HG03095 (cell line): ENCODE measurements around the gene RPP25L.

ENCODE experiments used
- ATAC-seq: cut with Tn5 transposase; IDR thresholded peaks from one replicate; pipeline ENCODE4 v1.9.1; 2021; ENCODE audit warnings: moderate library complexity; ENCODE audit not compliant: unreplicated experiment

Gene RPP25L

DNA sequence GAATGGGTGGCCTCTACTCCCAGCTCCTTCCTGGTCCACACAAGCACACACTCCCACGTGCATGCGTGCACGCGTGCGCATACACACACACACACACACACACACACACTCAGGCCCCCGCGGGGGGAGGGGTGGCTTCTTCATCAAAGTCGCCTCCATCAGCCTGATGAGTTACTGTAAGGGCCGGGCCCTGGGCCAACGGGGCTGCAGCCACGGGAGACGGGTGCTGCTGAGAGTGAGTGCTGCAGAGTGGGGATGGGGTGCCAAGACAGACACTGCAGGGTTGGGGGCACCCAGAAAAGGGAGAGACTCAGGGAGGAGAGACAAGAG, 40.5 kb downstream of the RPP25L start:
- no peak for ATAC-seq

DNA sequence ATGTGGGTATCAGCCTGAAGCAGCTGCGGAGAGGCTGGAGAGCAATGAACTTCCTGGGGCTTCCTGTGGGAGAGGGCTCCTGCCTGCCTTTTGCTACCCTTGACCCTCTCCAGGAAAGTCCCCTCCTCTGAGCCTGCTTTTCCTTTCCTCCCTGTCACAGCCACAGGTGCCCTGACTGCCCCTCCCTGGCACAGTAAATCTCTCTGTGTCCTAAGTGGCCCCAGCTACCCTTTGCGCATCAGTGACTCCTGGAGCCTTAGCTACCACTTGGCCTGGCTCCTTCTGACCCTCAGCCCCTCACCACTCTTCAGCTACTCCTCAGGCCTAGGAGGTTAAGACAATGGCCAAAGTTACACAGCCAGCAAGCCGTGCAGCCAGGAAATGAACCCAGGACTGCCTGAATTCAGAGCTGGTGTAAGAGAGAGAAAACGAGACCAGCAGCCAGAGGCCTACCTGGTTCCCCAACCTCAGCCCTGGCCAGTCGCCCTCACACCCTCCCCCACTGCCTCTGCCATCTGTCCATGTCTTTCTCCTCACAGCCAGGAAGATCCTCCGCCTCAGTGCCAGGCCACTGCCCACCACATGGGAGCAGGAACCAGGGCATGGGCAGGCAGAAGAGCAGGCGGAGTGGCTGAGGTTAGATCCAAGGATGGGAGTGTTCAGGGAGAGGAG, 41.0 kb downstream of the RPP25L start:
- ATAC-seq: no peak

DNA sequence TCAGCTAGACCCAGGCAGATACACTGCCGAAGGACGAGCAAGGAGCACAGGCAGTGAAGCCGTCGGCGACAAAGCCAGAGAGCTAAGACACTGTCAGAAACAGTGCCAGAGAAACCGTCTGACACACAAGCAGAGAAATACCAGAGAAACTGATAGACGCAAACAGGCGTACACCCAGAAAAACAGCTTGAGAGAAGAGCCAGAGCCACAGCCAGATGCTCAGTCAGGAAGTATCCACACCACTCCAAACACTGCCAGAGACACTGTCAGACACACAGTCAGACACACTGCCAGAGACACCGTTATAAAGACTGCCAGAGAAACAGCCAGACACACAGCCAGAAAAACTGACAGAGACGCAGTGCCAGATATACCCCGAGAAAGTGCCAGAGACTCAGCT, 41.5 kb downstream of the RPP25L start:
- ATAC-seq: no peak

DNA sequence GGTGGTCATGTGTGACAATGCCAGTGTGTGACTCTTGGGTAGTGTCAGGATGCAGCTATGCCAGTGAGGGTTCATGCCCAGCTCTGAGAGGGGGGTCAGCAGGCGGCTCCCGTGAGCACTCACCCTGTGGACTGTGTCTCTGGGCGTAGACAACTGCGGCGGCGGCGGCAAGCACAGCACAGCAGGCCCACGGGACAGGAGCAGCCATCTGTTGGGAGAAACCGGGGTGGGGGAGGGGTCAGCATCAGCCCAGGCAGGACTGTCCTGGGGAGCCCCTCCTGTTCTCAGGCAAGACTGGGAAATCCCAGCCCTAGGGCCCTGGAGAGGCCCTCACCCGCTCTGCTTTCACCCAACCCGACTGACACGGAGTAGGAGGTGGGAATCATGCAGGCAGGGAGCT, 43.1 kb downstream of the RPP25L start:
- no peak for ATAC-seq

DNA sequence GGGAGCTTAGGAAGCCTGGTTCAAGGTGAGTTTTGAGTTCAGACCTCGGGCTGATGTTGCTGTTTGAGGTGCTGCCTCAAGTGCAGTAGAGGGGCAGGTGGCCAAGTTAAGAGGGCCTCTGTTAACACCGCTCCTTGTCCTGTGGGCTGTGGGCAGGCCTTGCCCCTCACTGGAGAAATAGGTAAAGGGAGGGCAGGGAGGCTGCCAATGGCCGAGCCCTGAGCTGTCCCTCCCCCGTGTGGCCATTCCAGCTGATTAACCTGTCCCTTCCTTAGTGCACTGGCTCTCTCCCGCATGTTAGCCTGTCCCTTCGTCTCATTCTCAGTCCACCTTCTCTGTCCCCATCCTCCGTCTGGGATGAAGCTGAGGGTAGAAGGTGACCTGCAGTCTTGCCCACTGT, 43.8 kb downstream of the RPP25L start:
- ATAC-seq: no peak

DNA sequence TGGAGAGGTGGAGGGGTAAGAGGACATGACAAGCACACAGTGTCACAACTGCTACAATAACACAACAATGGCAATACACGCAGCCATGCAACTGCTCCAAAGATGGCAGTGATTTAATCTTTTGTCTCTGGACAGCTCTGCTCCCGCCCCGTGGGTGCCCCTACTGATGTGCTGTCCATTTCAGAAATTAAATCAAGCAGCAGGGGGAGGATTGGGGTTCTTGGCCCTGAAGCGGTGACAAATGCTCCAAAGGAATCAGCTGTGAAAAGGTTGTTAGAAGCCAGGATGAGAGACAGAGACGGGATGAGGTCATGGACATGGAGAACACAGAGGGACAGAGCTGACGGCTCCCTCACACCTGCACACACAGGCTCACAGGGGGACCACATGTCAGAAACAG, 44.9 kb downstream of the RPP25L start:
- ATAC-seq: no peak

DNA sequence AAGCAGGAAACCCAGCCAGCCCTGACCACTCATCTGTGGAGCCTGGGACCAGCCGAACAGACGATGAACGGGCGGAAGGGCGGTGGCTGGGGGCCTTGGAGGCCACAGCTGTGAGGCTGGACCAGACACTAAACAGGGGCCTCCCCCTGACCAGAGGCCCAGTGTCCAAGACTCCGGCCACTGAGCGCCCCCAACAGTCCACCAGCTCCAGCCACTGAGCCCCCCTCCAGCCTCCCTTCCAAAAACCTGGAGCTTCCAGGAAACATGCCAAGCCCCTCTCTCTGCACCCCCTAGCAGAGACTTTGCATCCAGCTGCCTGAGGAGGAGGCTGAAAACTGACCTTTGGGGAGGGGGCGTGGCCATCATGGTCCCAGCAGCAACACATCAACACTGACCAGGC, 45.6 kb downstream of the RPP25L start:
- no peak for ATAC-seq

DNA sequence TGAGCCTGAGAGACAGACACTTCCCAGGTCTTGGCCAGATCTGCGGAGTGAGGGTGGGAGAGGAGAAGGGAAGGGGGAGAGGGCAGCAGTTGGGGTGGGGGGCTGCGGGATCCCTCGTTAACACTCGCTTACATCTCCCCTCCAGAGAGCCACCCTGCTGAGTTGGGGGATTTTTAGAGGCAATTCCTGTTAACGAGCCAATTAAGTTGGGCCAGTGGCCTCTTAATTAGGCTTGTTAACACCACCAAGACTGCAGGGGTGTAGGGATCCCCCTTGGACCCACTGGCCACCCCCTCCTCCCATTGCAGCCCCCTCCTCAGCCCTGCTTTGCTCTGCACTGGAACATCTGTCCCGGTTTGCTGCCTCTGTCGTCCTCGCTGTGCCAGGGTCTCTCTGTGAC, 46.0 kb downstream of the RPP25L start:
- no peak for ATAC-seq

DNA sequence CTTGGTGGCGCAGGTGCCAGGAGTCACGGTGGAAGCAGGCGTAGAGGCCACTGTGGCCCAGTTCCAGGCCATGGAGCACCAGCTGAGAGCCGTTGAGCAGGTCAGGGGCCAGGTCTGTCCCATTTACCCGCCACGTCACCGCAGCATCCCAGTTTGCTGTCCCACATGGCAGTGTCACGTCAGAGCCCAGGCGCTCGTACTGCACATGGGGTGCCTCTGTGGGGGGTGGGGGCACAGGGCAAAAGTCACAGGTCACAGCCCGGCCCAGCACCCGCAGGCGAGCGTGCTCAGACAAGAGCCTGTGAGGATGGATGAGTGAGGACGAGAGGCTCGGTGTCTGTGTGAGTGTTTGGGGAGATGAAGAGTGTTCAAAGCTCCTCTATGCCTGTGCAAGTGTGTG, 47.3 kb downstream of the RPP25L start:
- ATAC-seq: no peak

DNA sequence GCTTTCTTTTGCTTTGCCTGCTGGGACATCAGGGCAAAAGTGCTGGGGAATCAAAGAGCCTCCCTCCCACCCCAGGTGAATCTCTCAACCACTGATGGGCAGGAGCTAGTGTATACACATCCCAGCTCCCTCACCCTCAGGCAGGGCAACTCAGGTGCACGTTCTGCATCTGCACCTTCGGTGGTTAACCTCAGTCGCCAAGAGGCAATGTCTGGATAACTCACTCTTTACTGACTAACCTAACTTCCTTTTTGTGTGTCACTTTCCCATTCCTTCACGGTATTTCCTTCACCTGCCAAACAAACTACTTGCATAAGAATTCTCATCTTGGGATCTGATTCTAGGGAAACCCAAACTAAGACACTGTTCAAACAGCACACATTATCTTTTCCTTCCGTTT, 48.6 kb downstream of the RPP25L start:
- no peak for ATAC-seq

DNA sequence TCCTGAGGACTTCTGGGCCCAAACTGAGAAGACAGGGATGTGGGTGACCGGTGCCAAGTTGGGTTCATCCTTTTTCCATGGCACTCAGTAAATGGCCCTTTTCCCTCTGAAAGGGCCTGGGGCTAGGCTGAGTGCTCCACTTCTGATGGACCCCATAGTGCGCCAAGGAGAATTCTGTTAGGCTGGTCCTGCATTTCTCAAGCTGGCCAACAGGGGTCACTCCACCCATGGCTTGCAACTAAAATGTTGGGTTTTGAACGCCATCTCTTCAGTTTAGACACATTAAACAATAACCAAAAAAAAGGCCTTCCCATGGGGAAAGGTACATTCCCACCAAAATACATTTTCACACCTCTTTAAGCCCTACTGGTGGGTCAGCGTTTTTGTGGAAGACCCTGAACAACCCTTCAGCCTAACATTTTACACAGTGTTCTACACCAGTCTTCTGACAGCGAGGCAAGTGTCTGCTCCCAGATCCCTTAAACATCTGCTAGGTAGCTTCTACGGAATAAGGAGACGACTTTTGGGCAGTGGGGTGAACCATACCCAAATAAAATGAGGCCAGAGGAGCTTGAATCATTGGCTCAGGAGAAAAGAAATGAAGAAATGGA, 49.7 kb downstream of the RPP25L start:
- no peak for ATAC-seq

DNA sequence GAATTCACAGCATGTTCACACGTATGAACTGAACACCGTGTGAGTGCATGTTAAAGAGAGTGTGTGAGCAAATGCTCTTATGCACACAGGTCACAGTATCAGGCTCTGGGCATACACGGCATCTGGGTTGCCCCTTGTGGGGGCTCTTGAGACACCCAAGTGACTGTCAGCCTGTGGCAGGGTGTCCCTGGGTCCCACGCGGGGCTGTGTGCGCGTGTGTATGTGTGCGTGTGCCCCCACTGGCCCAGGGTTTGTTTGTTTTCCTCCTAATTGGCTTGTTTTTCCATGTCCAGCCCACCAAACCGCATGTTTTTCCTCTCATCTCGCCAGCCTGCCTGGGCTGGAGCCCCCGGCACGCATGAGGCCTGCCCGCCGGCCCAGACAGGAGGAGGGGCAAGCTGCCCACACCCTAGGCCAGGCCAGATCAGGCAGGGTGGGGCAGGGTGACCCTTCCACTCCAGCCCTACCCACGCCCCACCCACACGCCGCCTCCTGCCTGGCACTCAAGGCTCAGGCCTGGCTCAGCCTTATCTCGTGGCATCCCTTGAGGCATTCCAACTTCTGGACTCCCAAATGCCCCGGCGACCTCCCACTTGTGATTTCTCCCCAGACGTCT, 51.2 kb downstream of the RPP25L start:
- ATAC-seq: no peak
